Endothelial cell of umbilical vein (primary cell): ENCODE measurements around the gene DEPDC4. TPM values are rescaled to one million over a fixed set of nuclear protein-coding genes. Genes with fewer than 3 reads are reported as not detected.

ENCODE experiments used
- BruUV-seq: library from RNA; stranded (reverse); fragments of 400-500 nt; replicated peaks from 2 replicates; lab custom pipeline; 2021; lab: Mats Ljungman, UMichigan
- CTCF ChIA-PET: fragments of 300-600, 350-600 bp; sonication (Branson Sonifier 250); formaldehyde crosslinking; loops from one replicate; lab custom pipeline; 2021; ENCODE audit warnings: antibody characterized with exemption, inconsistent platforms; lab: Charles Lee
- POLR2A ChIA-PET: fragments of 300-600, 350-600 bp; sonication (Branson Sonifier 250); formaldehyde crosslinking; loops from one replicate; lab custom pipeline; 2021; ENCODE audit warnings: antibody characterized with exemption, inconsistent platforms; lab: Charles Lee
- DNase-seq: peaks from one replicate; pipeline ENCODE4 v3.0.0-alpha.2; 2011; ENCODE audit warnings: low read depth, low spot score
- FAIRE-seq: peaks from 2 replicates; lab custom pipeline; 2011; peaks lifted over from hg19 to GRCh38; lab: Jason Lieb, UNC
- H2AFZ ChIP-seq: 2 replicates; pipeline ENCODE4 v1.6.0; 2012; ENCODE audit warnings: low read depth, low read length, control low read depth, inconsistent platforms
- H3K27ac ChIP-seq: 2 replicates; pipeline ENCODE4 v1.5.1; 2011; ENCODE audit warnings: low read depth, mild to moderate bottlenecking, control low read depth, low read length, moderate library complexity; ENCODE audit not compliant: insufficient read depth
- H3K27me3 ChIP-seq, 2 experiments: 2 replicates each; pipeline versions ENCODE4 v1.6.0 to v1.6.1; 2011; ENCODE audit warnings: low read length in 2 of 2, mixed read lengths in 1 of 2; ENCODE audit not compliant: control insufficient read depth in 2 of 2, insufficient read depth in 2 of 2
- H3K36me3 ChIP-seq, 2 experiments: 2 replicates in 1 of 2; 3 replicates in 1 of 2; pipeline ENCODE4 v1.5.1; 2011; ENCODE audit warnings: low read length in 2 of 2, mild to moderate bottlenecking in 1 of 2, moderate library complexity in 1 of 2; ENCODE audit not compliant: control insufficient read depth in 2 of 2, insufficient read depth in 2 of 2; ENCODE audit errors: extremely low read depth in 1 of 2
- H3K4me1 ChIP-seq: 3 replicates; pipeline ENCODE4 v1.5.1; 2011; ENCODE audit warnings: mild to moderate bottlenecking, low read length; ENCODE audit not compliant: control insufficient read depth, insufficient read depth; ENCODE audit errors: extremely low read depth
- H3K4me2 ChIP-seq: 2 replicates; pipeline ENCODE4 v1.6.1; 2011; ENCODE audit warnings: low read length, control low read depth, mixed read lengths; ENCODE audit not compliant: insufficient read depth
- H3K4me3 ChIP-seq, 3 experiments: fragments of 200-600 bp in 1 of 3; sonication (generic), shearing (Covaris generic) in 1 of 3; replicated peaks in 1 of 3; 2 replicates each; pipeline ENCODE4 v1.5.1; 2011 to 2016; ENCODE audit warnings: control low read depth in 3 of 3, low read length in 3 of 3, mild to moderate bottlenecking in 2 of 3, inconsistent platforms in 1 of 3, low read depth in 1 of 3, moderate library complexity in 1 of 3; ENCODE audit not compliant: insufficient read depth in 1 of 3
- H3K79me2 ChIP-seq: 2 replicates; pipeline ENCODE4 v1.6.0; 2012; ENCODE audit warnings: low read length, inconsistent platforms; ENCODE audit not compliant: control insufficient read depth, insufficient read depth
- H3K9ac ChIP-seq: replicated peaks from 2 replicates; pipeline ENCODE3; 2011; ENCODE audit warnings: low read length, control low read depth; ENCODE audit not compliant: insufficient read depth; ENCODE audit errors: extremely low read depth
- H3K9me1 ChIP-seq: replicated peaks from 3 replicates; pipeline ENCODE4 v1.6.0; 2011; ENCODE audit warnings: mild to moderate bottlenecking, low read length; ENCODE audit not compliant: control insufficient read depth, insufficient read depth; ENCODE audit errors: extremely low read depth
- H3K9me3 ChIP-seq: replicated peaks from 2 replicates; pipeline ENCODE4 v1.5.1; 2012; ENCODE audit warnings: low read length, inconsistent platforms; ENCODE audit not compliant: control insufficient read depth, insufficient read depth
- H4K20me1 ChIP-seq: replicated peaks from 2 replicates; pipeline ENCODE3; 2011; ENCODE audit warnings: mild to moderate bottlenecking, low read length; ENCODE audit not compliant: control insufficient read depth, insufficient read depth; ENCODE audit errors: extremely low read depth
- CTCF ChIP-seq, 2 donors: IDR thresholded peaks; 1 replicate in 1 of 2; 2 replicates in 1 of 2; pipeline ENCODE4 v1.5.1; 2011; ENCODE audit warnings: low read length in 2 of 2, mild to moderate bottlenecking in 2 of 2, moderate library complexity in 2 of 2, control low read depth in 1 of 2, inconsistent platforms in 1 of 2, low read depth in 1 of 2; ENCODE audit not compliant: insufficient read depth in 1 of 2; ENCODE audit errors: extremely low read depth in 1 of 2
- EZH2 ChIP-seq: IDR thresholded peaks from 2 replicates; pipeline ENCODE4 v1.6.1; 2012; ENCODE audit warnings: borderline replicate concordance, low read depth, mild to moderate bottlenecking, moderate library complexity, low read length, inconsistent platforms; ENCODE audit not compliant: severe bottlenecking
- FOS ChIP-seq: IDR thresholded peaks from 2 replicates; pipeline ENCODE4 v1.6.1; 2011; ENCODE audit warnings: mild to moderate bottlenecking, low read length, moderate library complexity, borderline replicate concordance; ENCODE audit not compliant: insufficient read depth
- GATA2 ChIP-seq: IDR thresholded peaks from 2 replicates; pipeline ENCODE4 v1.7.0; 2011; ENCODE audit warnings: low read depth, mild to moderate bottlenecking, moderate library complexity, mixed read lengths, low read length; ENCODE audit not compliant: insufficient read length, insufficient read depth
- JUN ChIP-seq: IDR thresholded peaks from 2 replicates; pipeline ENCODE4 v1.6.1; 2011; ENCODE audit warnings: borderline replicate concordance, low read depth; ENCODE audit not compliant: insufficient read length, insufficient read depth
- MAX ChIP-seq: IDR thresholded peaks from 2 replicates; pipeline ENCODE4 v1.6.1; 2011; ENCODE audit not compliant: insufficient read depth, insufficient read length
- MYC ChIP-seq: IDR thresholded peaks from one replicate; pipeline ENCODE4 v1.6.1; 2011; ENCODE audit warnings: mild to moderate bottlenecking, low read depth, low read length
- POLR2A ChIP-seq: IDR thresholded peaks from 2 replicates; pipeline ENCODE4 v1.6.1; 2012; ENCODE audit warnings: low read depth, mild to moderate bottlenecking, control low read depth, low read length
- POLR2AphosphoS5 ChIP-seq: IDR thresholded peaks from 2 replicates; pipeline ENCODE4 v1.6.1; 2012; ENCODE audit warnings: low read depth, mild to moderate bottlenecking, control low read depth, low read length, moderate library complexity; ENCODE audit not compliant: insufficient read depth
- dilution Hi-C: fragments of 300-500 bp; cut with MboI; formaldehyde crosslinking; loops from one replicate; pipeline ENCODE4 v1.15.0; 2019; ENCODE audit warnings: low sequenced_read_pairs; ENCODE audit not compliant: extremely low pct_ligation_motif_present
- intact Hi-C: fragments of 100-400 bp; cut with micrococcal nuclease; formaldehyde crosslinking; loops from one replicate; pipeline ENCODE4 v1.10.0; 2022
- polyA plus RNA-seq, 4 experiments: library from polyadenylated mRNA; depleted of rRNA in 3 of 4; stranded (reverse) in 3 of 4; unstranded in 1 of 4; fragments of >200 nt; gene quantifications; 2 replicates each; pipeline versions ENCODE4 v1.2.1 to v1.2.3, GENCODE V29; 2011 to 2012; ENCODE audit warnings: missing spikeins in 1 of 4
- total RNA-seq: library from RNA; stranded (reverse); gene quantifications from 2 replicates; pipeline ENCODE4 v1.2.3, GENCODE V29; 2021

DEPDC4 gene
- total and polyA plus RNA-seq, 2 donors (not counting 3 experiments of a cell fraction or from before 2014, with no cell fraction given): 0.15 to 0.66 TPM

GRCh38 chr12:100290016-100290415 is 23.1 kb upstream of the DEPDC4 start:
- no peaks in the 10 kb centered on the region for H4K20me1 ChIP-seq
- intact Hi-C loops: no loop called here
- H2AFZ ChIP-seq: no peak overlapping the region
- H3K4me2 ChIP-seq: no peak overlapping the region
- POLR2A ChIA-PET: no interaction called here
- peaks cover 2% of the 10 kb centered on the region for H3K9me1 ChIP-seq
- BruUV-seq: no TSS peak
- no peak for FAIRE-seq
- no peaks in the 10 kb centered on the region for H3K4me1 ChIP-seq
- dilution Hi-C loops: no loop called here
- peaks cover 3% of the 10 kb centered on the region in 2 experiments for H3K36me3 ChIP-seq
- no peaks in the 10 kb centered on the region for H3K79me2 ChIP-seq
- no peak overlapping the region for H3K4me3 ChIP-seq
- no peak for DNase-seq
- H3K9me3 ChIP-seq: no peaks in the 10 kb centered on the region
- no peak overlapping the region for H3K9ac ChIP-seq
- TF ChIP-seq GATA2 (no peak), POLR2AphosphoS5 (no peak), FOS (no peak), MAX (no peak), EZH2 (no peak), JUN (no peak), POLR2A (no peak), MYC (no peak), CTCF (IDR thresholded peaks at IDR 0.05; ENCODE audit: extremely low read depth in 1 of 2, insufficient read depth in 1 of 2, low read depth in 1 of 2, low read length in 2 of 2) (no peak)
- CTCF ChIA-PET: no interaction called here
- no peaks in the 10 kb centered on the region for H3K27me3 ChIP-seq
- no peak overlapping the region for H3K27ac ChIP-seq
